HL-60/S4 treated with retinoic acid at 250 ng/mL for 4 days and 3 days (cell line): Measurements from ENCODE around the gene UBE2E2.
"Not testable (repeated sequence)": the region's sequence is repeated elsewhere in the genome, so short reads cannot be mapped to it uniquely, and the experiment has no call there.

ENCODE experiments used
- in situ Hi-C: fragments of 300-500 bp; cut with MboI; formaldehyde crosslinking; loops from 2 replicates; pipeline ENCODE4 v1.7.0; 2022; ENCODE audit warnings: low sequenced_read_pairs

The UBE2E2 gene

GRCh38 chr3:23320586-23321570 lies 117.8 kb downstream of the UBE2E2 start:
- in situ Hi-C loops = no loop called here

GRCh38 chr3:23324745-23325144 lies 121.6 kb downstream of the UBE2E2 start:
- in situ Hi-C loops = no loop called here

GRCh38 chr3:23325466-23326065 lies 122.4 kb downstream of the UBE2E2 start:
- in situ Hi-C loops = no loop called here

DNA sequence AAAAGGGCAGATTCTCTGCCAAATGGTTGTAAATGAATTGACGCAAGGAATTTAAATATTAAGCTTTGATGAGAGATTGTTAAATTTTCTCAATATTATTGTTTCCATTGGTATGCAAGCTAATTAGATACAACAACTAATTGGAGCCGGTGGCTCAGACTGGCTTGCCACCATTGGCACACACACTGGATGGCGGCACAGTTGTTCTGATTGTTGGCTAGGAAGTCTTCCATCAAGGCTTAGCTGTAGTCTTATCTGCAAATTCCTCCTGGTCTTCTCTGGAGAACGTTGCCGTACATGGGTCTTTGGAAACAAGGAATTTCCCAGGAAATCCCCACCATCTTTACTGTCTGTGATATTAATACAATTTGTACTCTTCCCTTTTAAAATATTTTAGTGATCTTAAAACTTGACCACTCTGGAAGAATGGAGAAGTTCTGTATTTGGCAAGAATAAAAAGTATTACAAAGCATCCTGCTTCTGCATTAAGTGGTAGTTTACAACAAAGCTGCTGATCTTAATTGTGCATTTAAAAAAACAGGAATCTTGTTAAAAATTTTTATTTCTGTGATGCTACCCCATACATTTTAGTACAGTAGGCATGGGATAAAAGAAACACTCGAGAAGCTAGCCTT lies 126.5 kb downstream of the UBE2E2 start:
- in situ Hi-C loops = no loop called here

DNA sequence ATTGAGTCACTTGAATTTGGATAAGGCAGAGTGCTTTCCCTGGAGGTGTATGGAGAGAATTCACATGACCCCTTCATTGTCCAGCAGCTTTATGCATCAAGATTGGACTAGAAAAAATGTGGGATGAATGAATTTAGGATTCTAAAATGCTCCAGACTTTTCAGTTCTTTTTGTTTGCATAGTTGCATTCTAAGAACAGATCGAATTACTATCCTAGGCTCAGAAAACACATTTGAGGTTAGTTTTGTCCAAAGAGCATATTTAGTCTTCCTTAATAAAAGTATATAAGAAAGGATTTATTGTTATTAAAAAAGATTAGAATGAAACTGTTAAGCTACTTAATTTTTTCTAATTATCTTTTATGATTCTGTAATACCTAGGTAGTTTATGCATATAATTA lies 127.4 kb downstream of the UBE2E2 start:
- in situ Hi-C loops = no loop called here

DNA sequence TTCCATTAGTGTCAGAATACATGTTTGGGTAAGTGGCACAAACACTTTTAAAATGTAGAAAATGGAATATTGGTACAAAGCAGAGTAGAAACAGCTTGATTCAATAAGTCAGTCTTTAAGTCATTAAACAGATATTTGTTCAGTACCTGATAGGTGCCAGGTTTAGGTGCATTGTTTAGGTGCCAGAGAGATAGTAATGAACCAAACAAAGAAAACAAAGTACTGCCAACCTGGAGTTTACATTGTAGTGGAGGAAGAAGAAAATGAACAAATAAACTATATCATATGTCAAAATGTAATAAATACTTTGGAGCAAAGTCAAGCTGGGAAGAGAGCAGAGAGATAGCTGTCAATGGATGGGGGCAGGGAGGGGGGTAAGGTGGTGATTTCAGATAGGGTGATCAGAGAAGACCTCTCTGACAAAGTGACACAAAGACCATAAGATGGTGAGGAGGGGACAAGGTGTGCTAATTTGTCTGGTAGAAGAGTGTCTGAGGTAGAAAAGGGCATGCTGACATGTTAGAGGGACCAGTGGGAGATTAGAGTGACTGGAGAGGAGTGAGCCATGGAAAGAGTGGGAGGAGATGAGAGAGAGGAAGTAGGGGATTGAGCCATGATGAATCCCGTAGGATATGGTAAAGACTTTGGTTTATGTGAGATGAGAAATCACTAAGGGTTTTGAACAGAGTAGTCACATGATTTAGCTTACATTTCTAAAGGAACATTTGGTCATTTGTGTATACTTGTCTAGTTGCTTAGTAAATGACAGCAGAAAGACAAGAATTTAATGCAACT lies 128.2 kb downstream of the UBE2E2 start:
- in situ Hi-C loops = no loop called here

GRCh38 chr3:23333633-23334032 lies 130.5 kb downstream of the UBE2E2 start:
- in situ Hi-C loops = no loop called here

DNA sequence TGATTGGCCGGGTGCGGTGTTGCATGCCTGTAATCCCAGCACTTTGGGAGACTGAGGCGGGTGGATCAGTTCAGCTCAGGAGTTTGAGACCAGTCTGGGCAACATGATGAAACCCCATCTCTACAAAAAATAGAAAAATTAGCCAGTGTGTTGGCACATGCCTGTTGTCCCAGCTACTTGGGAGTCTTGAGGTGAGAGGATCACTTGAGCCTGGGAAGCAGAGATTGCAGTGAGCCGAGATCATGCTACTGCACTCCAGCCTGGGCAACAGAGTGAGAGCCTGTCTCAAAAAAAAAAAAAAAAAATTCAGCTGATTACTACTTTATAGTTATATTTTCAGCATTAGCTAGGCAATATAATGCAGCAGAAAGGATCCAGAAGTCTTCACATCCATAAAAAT lies 133.7 kb downstream of the UBE2E2 start:
- in situ Hi-C loops = not testable (repeated sequence)

DNA sequence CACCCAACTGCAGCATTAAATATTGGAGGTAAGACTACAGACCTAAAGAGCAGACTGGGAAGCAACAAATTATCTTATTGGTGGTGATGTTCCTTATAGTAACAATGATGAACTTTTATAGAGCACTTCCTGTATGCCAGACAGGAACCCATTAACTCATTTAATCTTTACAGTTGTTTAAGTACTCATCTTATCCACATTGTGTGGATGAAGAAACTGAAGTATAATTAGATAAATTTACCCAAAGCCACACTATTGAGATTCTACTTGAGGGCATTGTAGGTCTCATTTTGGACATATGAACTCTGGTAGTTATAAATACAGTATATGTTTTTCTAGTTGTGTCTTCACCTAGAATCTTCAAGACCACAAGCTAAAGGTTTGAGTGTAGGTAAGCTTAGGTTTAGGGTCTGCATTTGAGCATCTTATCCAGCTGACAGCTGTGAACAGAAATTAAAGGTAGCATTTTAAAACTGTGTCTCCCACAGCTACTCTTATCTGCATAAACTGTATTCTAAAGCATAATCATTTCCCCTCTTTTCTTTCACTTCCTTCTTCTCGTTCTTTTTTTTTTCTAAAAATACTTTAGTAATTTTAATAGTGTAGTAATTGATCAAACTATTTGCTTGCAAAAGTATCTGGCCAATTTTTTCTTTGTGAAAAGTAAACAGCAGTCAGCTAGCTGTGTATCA lies 138.2 kb downstream of the UBE2E2 start:
- in situ Hi-C loops = no loop called here

GRCh38 chr3:23342343-23342742 lies 139.2 kb downstream of the UBE2E2 start:
- in situ Hi-C loops = no loop called here

- in situ Hi-C loops = no loop called here
Measured at GRCh38 chr3:23343509-23343908, 140.4 kb downstream of the UBE2E2 start.

DNA sequence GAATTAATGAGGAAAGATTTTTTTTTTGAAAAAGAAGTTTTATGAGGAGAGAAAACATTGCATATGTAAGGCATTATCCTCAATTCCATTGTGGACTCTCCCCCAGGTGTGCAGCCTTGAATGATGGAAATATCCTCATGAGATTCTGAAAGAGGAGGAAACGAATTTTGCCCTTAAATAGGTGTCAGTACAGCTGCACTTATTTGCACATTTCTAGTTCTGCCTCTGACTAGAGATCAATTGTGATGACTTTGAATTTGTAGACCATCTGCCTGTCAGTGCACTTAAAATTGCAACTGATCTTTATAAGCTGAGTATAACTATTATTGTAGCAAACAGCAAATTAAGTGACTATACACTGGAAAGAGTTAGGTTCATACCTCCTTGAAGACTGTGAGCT lies 141.8 kb downstream of the UBE2E2 start:
- in situ Hi-C loops = no loop called here

- in situ Hi-C loops = not testable (repeated sequence)
Measured at GRCh38 chr3:23349444-23349843, 146.3 kb downstream of the UBE2E2 start.

DNA sequence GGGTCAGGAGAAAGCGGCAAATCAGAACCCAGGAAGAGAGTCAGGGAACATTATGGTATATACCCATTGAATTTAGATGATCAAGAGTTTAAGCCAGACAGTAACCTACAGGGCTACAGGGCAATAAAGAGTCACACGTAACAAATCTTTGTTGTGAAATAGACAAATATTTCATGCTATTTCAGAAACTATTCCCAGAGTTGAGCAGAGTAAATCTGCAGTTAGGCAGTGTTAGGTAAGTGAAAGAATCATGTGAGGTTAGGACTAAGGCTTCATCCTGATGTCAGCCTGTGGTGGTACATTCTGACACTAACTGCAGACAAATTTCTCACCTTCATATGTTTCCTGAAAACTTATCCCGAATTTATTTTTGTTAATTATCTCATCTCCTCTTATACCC lies 153.0 kb downstream of the UBE2E2 start:
- in situ Hi-C loops = no loop called here

GRCh38 chr3:23356923-23357322 lies 153.8 kb downstream of the UBE2E2 start:
- in situ Hi-C loops = no loop called here

- in situ Hi-C loops = no loop called here
Measured at GRCh38 chr3:23359116-23359515, 156.0 kb downstream of the UBE2E2 start.

GRCh38 chr3:23365066-23365465 lies 161.9 kb downstream of the UBE2E2 start:
- in situ Hi-C loops = no loop called here

- in situ Hi-C loops = no loop called here
Measured at GRCh38 chr3:23368731-23369130, 165.6 kb downstream of the UBE2E2 start.

- in situ Hi-C loops = no loop called here
Measured at GRCh38 chr3:23372285-23372684, 169.2 kb downstream of the UBE2E2 start.

DNA sequence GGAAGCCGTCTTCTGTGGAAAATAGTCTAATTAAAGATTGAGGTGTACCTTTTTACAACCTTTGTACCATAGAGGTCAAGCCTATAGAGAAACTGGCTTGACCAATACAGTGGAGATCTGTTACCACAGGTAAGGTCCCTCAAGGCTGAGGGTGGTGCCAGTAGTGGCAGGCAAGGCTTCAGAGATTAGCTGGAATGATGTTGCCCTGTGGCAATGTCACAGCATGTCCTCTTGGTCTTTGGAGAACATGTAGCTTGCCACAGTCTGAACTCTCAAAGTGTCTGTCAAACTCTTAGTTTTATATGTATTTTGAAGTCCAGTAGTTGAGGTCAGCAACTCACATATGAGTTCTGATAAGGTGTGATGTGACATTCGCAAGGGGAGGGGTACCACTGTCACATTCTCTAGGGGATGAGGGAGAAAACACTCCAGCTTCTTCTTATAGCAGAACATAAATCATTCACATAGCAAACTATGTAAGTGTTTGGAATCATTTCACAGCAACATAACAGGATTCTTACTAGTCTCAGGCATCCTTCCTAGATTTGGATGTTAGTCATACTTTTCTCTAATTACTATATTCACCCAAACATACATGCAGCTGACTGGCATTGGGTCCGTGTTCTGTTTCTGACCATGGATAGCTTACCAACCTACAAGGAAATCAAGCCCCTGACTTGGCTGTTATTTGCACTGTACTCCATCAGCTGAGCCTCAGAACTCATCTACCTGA lies 173.6 kb downstream of the UBE2E2 start:
- in situ Hi-C loops = no loop called here
